RPMI8226 (cell line): ENCODE measurements around the gene CEACAM7.

ENCODE experiments used
- DNase-seq: peaks from one replicate; pipeline ENCODE4 v3.0.0-alpha.2; 2015

Gene CEACAM7

GRCh38 chr19:41646589-41647204 lies 41.4 kb downstream of the CEACAM7 start:
- peak; percentile 44 for DNase-seq

- DNase-seq: peak; percentile 64
Measured at GRCh38 chr19:41641879-41642485, 46.1 kb downstream of the CEACAM7 start.

GRCh38 chr19:41638641-41639081 lies 49.4 kb downstream of the CEACAM7 start:
- DNase-seq: no peak

GRCh38 chr19:41637484-41637883 lies 50.6 kb downstream of the CEACAM7 start:
- DNase-seq: peak; percentile 4

- no peak for DNase-seq
Measured at GRCh38 chr19:41627966-41628675, 59.9 kb downstream of the CEACAM7 start.

GRCh38 chr19:41626877-41627276 lies 61.2 kb downstream of the CEACAM7 start, which contains the start of gene CEACAM4:
TSS of gene CEACAM4 (minus strand) at chr19:41627074. CDS start at chr19:41626963, 111 bp downstream.
- DNase-seq: no peak

- no peak for DNase-seq
Measured at GRCh38 chr19:41626278-41626677, 61.8 kb downstream of the CEACAM7 start.

- DNase-seq: no peak
Measured at GRCh38 chr19:41624937-41625336, 63.1 kb downstream of the CEACAM7 start.

GRCh38 chr19:41624515-41624914 lies 63.6 kb downstream of the CEACAM7 start:
- DNase-seq: no peak

- no peak for DNase-seq
Measured at GRCh38 chr19:41623360-41623759, 64.7 kb downstream of the CEACAM7 start.
